Measurements from ENCODE around the gene CCDC78.

CCDC78 gene

DNA sequence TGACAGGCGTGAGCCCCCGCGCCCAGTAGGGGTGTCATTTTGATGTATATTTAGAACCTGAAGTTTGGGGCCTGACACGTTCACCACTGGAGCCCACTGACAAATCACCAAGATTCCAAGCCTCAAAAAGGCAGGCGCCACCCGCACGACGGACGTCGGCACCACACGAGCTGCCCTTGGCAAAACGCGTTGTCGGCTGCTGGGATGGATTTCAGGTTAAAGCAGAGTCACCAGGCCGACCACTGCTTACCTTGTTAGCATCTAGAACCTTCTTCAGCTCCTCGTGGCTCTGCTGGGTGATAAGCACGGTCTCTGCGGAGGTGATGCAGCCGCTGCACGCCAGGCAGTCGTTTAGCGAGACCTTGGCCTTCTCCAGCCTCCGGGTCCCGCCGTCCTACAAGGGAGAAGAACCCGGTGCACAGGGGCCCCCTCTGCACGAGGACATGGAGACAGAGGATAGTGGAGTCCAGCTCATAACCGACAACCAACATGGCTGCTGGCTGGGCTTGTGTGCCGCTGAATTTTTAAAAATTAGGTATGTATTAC is 10.8 kb upstream of the CCDC78 start:
- no peak for DNase-seq

DNA sequence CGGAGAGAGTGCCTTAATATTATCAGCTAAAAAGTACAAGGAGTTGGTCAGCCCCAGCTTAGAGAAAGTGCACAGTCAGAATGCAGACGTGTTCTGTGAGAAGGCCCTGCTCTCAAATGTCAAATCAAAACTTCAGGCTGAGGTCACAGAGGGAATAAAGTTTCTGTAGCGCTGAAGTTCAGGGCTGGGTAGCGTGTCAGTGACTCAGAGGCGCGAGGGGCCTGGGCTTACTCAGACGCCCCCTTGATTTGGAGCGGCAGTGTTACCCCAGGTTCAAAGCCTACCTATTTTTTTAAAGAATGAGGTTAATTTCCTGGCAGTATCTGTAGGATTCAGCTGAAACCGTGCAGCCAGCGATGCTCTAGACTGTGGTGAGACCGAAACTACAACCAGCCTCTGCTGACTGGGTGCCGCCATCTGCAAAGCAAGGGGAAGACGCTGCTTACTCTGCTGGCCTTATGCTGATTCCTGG is 9.8 kb upstream of the CCDC78 start:
- DNase-seq, result no peak

DNA sequence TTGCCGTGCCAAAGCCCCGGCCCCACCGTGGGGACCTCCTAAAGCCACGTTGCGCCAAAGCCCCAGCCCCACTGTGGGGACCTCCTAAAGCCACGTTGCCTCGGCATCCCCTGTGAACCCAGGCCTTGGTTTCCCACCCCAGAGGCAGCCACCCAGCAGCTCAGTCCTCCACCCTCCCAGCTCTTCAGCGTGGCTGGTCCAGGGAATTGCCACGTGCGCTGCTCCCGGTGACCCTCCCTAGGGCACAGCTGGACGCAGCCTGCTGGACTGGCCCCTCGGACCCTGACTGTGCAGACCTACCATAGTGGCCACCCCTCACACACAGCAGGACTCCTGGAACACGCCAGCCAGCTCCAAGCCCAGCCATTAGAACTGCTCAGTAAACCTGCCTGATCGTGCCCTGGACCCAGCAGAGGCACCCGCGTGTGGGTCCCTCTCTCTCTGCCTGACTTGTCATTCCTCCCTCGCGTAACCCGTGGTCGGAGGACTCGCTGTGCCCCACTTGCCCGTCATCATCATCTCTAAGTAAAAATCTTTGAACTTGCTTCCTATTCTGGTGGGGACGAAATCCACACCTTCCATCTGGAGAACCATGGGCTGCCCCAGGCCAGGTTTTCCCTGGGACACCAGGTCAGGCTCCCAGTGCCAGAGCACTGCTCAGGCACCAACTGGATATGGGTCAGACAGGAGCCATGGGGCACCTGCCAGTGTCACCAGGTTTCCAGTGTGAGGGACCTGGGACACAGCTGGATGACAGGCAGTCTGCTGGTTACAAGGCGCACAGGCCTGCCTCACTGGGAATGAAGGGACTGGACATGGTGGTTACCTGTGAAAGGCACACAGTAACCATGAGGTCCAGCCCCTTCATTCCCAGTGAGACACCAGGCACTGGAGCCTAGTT is 9.0 kb upstream of the CCDC78 start:
- DNase-seq, result no peak

DNA sequence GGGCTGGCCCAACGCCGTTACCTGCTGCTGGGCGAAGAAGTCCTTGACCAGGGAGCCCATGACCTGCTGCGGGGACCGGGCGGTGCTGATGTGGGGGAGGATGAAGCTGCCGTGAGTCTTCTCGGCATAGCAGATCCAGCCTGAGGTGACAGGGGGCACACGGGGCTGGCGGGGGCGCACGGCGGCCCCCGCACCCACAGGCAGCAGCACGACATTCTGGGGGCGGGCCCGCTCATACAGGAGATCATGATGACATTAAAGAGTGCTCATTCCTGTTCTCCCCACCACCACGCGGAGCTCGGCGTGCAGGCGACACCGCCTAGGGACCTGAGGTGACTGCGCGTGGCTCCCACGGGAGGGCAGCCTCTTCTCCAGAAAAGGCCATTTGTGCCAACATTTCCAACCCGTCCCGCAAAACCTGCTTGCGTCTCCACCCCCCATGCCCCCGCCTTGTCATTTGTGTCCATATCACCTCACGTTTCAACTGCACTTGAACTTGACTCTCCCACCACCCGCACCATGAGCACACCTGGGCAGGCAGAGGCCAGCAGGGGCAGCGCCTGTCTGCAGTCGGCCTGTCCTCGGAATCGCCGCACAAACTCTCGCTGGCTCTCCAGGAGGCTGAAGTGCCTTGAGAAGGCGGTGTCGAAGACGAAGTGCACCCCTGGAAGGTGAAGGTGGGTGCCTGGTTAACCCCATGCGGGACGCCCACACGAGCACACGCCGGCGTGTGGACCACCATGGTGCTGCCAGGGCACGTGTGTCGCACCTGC is 8.2 kb upstream of the CCDC78 start:
- no peak for DNase-seq

DNA sequence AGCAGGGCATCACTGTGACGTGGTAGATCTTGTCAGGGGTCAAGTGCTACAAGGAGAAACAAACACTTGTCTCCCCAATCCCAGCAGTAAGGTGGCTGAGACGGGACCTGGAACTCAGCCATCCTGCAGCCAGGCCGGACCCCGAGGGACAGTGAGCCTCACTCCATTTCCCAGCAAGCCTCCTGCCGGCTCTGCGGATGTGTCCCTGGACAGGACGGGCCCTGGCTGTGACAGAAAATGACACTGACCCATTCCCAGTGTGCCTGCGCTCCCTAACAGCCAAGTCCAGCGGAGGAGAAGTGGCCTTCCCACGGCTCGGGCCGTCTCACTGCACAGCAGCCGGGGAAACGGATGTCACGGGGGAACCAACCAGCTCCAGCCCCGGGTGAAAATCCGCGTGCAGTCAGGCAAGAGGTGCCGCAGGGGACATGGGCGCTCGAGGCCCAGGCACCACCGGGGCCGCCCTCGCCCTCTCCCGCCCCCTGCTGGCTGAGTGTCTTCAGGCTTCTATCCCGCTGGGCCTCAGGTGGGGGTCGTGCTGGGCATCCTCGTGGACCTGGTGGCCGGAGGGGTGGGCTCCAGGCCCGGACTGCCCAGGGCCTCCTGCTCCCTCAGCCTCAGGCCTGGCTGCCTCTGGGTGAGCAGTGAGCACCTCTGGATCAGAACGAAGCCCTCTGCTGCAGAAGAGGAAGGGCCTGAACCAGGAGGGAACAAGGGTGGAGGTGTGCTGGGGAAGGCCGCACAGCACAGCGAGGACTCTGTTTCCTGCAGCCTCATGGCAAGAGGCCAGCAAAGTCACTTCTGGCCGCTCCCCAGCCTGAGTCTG is 7.4 kb upstream of the CCDC78 start:
- no peak for DNase-seq

DNA sequence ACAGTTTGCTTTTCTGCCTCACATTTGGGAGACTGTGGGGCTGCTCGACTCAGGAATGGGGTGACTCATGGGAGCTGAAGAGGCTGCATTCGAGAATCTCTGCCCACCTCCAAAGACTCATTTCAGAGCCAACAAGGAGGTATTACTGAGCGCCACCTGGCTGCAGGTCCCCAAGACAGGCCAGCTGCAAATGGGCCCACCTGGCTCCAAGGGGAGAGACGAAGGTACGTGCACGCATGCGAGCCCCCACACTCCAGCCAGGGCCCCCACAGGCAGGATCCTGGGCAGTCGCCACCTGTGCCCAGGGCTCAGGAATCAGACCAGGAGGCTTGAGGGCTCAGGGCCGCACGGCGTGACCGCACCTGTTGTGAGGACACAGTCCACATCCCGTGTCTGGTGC is 6.7 kb upstream of the CCDC78 start:
- no peak for DNase-seq

DNA sequence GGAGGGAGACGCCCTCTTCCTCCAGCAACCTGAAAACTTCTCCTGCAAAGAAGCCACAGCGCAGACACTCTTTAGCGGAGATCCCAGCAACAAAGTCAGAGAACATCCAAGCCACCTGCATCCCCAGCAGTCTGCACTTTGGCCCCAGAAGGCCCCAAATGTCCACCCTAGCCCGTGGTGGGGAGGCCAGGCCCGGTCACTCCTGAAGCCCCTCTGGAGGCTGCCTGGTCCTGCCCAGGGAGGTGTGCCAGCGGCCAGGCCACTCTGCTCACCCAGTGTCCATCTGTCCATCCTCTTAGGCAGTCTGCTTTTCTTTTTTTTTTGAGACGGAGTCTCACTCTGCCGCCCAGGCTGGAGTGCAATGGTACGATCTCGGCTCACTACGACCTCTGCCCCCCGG is 6.1 kb upstream of the CCDC78 start:
- no peak for DNase-seq

DNA sequence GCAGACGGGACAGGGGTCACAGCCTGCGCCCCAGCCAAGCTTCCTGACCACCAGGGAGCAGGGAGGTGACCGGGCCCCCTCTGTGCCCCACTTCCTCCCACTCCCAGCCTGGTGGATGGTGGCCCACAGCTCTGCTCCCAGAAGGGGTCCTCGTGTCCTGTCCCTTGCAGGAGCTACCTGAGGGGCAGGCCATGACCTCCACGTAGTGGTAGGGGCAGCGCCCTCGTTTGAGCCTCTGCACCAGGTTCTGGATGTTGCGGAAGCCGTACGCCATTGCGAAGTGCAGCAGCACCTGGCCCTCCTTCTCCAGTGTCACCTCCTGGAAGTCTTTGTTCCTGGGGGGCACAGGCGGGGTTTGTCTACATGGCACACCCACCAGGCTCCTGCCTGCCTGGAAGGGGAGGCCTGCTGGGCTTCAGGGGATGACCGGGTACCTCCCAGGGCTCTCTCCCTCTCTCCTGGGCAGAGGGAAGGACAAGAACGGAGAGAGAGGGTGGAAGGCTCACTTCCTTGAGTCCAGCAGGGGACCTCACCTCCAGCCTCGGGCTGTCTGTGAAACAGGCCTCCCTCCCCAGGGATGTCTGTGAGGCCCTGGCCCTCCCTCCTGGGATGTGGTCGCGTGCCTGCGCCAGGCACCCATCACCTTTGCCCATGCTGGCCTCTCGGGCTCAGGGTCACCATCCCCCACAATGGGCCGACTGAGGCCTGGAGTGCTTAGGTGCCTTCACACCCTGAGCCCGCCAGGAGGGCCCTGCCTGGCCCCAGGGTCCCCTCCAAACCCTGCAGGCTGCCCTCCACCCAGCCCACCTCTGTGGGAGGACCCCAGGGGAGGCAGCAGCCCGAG is 4.6 kb upstream of the CCDC78 start:
- DNase-seq, result no peak

DNA sequence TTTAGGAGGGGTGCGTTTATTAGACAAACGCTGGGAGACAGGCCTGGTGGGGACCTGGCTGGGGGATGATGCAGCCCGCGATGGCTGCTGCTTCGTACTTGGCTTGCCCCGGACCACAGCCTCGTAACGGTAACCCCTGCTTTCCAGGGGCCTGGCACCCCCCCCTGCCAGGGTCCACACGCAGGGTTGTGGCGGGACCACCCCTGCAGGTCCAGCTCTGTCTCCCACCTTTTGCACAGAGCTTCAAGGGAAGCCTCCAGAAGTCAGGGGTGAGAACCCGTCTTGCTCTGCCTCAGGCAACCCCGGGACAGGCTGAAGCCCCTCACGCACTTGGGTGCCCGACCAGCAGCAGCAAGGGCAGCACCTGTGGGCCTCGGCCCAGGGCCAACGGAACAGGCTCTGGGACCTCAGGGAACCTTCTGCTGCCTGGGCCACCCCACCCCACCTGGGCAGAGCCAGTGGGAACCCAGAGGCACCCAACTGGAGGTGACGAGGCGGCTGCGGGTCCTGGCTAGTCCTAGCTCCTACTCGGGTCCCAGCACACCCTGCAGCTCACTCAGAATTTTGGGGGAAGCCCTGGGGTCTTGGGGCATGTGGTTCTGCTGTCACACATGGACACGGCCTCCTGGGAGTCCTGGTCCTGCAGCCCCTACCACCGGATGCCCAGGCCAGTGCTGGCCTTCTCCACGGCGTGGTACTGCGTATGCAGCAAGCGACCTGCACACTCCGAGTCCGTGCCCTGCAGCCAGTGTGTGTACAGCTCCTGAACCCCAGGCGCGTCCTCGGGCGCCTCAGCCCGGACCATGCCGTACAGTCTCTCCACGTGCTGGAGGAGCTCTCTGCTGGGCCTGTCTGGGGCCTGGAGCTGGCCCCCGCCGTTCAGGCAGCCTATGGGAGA is 3.8 kb upstream of the CCDC78 start:
- no peak for DNase-seq

DNA sequence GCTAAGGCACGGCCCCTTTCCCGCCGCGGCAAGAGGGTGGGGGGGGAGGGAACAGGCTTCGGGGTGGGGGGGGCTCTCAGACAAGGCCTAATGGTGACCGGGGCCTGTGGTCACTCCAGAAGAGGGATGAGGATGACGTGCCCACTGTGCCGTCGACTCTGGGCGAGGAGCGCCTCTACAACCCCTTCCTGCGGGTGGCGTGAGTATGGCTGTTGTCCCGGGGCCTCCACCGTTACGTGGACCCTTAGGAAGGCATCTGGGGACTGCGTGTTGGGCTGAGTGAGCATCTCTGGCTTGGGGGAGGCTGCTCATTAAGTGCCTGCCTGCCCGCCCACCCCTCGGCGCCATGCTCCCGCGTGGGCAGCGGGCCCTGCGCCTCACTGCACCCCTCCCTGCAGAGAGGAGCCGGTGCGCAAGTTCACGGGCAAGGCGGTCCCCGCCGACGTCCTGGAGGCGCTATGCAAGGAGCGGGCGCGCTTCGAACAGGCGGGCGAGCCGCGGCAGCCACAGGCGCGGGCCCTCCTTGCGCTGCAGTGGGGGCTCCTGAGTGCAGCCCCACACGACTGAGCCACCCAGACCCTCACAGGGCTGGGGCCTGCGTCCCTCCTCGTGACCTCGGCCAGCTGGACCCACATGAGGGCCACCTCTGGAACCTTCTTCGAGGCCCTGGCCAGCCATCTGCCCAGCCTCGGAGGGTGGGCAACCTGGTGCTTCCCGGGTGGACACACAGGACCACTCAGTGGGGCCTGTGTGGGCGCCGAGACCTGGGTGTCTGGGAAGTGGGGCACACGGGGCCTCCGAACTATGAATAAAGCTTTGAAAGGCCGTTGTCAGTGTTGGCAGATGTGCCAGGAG is 2.9 kb upstream of the CCDC78 start:
- DNase-seq, result no peak

DNA sequence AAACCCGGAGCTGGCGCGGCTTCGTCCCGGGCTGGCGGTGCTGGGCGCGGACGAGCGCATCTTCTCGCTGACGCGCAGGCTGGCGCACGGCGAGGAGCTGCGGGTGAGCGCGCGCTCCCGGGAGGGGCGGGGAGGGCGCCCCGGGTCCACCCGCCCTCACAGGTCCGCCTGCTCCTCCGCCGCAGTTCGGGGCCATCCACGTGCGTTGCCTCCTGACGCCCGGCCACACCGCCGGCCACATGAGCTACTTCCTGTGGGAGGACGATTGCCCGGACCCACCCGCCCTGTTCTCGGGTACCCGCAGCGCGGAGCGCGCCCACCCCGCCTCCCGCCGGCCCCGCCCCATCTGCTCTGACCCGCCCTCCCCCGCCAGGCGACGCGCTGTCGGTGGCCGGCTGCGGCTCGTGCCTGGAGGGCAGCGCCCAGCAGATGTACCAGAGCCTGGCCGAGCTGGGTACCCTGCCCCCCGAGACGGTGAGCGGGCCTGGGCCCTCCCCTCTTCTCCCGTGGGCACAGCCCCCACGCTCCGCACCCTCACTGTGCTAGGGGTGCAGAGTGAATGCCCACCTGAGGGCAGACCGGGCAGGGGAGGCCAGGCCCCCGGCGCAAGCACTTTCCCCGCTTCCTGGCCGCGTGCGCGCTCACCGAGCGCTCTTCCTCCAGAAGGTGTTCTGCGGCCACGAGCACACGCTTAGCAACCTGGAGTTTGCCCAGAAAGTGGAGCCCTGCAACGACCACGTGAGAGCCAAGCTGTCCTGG is 2.1 kb upstream of the CCDC78 start:
- no peak for DNase-seq

DNA sequence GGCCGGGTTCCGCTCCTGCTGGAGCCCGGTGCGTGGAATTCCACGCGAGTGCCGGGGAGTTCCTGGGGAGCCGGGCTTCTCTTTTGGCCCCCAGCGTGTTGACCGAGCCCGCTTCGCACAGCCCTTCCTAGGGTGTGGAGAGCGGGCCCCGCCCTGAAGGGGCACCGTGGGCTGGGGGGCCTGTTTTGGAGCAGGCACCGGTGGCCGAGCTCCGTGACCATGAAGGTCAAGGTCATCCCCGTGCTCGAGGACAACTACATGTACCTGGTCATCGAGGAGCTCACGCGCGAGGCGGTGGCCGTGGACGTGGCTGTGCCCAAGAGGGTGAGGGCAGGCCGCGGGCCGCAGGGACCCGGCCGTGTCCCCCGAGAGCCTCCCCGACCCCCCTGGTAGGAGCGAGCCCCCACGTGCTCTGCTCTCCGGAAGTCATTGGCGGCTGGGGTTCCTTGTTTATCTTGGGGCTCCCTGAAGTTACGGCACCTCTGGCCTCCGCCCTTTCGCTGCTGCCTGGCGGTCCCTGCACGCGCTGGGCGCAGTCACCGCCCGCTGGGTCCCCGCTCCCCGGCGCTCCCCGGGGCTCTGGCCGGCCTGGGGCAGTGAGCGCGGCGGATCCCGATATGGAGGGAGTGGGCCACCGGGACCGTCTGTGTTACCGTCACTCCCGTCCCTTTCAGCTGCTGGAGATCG is 1.2 kb upstream of the CCDC78 start:
- no peak for DNase-seq

DNA sequence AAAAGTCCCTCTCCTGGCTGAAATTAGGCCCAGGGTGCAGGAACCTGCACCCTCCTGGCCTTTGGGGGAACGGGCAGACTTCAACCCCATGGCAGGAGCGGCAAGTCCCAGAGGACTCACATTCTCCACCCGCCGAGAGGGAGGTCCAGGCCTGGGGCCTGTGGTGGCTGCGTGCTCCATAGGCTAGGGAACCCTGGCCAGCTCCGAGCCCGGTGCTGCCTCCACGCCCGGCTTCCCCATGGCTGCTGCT is 130 bp downstream of the CCDC78 start:
- DNase-seq, result no peak

DNA sequence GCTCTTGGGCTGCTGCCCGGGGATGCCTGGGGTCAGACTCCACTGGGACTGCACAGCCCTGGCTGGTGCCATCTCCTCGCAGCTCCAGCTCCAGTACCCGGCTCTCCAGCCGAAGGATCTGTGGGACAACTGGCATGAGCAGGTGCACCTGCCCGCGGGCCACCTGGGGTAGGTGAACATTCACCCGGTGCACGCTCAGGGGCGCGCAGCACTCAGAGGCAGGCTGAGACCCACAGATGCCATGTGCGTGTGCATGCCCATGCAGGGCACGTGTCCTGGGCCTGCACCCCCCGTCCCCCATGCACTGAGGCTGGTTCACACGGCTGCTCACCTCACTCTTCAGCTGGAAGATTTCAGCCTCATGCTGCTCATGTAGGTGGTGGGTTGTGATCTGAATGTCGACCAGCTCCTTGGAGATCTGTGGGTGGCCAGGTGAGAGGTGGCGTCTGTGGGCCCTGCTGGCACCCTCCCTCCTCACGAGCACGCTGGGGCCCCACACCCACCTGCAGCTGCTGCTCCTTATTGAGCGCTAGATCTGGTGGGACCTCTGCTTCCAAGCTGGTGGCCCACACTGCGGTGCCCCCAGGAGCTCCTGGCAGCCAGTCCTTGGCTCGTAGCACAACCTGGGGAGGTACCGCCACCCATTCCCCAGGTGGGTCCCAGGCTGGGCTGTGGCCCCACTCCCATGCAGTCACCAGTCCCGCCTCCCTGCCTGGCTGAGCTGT is 618 bp downstream of the CCDC78 start:
- no peak for DNase-seq

DNA sequence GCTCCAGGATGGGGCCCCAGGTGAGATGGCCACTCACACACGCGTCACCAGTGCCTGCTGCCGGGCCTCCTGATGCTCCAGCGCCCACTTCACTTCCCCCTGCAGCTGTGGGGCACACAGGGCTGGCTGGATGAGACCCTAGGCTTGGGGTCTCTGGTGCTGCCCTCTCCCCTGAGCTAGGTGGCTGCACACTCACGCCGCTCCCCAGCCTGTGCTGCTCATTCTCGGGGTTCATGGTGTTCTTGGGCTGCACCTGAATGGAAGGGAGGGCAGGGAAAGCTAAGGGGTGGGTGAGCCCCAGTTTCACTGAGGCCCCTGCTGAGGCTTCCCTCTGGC is 1.2 kb downstream of the CCDC78 start:
- DNase-seq, result no peak

DNA sequence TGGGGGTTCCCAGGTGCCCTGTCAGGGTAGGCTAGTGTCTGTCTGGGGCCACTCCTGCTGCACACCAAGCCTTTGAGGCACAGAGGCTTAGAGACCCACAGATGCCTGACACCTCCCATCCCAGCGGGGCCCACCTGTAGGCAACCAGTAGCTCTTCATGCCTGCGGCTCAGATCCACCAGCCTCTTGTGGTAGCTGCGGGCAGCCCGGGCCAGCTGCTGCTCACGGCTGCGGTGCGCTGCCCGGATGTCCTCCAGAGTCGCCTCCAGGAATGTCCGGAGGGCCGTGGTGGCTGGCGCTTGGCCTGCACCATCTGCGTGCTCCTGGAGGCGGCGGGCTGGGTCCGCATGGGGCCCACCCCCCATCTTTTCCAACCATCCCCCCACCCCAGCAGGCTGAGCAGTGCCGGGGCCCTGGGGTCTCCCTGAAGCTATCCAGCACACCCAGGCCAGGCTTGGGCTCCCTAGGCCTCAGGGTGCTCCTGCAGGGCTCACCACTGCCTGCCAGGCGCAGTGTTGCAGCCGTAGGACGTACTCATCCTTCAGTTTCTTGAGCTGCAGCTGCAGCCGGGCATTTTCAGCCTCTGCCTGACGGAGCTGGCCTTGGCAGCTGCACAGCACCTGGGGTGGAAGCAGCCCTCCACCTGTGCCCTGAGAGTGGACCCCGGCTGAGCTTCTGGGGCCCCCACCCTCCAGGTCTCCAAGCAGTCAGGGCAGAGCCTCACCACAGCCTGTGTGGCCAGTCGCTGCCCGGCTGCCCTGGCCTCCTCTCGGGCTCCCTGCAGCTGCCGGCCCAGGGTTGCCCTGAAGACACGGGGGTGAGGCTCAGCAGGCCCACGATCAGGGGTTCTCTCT is 1.8 kb downstream of the CCDC78 start:
- DNase-seq, result no peak

DNA sequence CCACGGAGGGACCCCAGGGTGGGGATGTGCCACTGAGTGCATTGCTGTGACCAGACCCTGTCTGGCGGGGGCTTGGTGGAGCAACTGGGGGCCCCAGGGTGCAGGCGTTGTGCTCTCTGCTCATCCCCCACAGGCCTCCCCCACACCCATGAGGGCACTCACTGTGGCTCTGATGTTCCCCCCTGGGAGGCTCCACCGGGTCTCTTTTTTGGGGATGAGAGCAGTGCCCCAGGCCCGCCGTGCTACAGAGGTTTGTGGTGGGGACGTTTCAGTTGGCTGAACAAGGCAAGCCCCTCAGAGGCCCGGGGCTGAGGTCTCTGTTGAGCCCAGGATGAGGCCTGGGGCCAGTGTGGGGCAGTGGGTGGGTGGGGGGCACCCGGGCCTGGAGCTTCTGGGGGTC is 2.5 kb downstream of the CCDC78 start:
- no peak for DNase-seq

Measured in KG1 (cell line).